ENCODE measurements around the gene SLC35E1.
"Not testable (repeated sequence)": the region's sequence is repeated elsewhere in the genome, so short reads cannot be mapped to it uniquely, and the experiment has no call there.

SLC35E1 gene

DNA sequence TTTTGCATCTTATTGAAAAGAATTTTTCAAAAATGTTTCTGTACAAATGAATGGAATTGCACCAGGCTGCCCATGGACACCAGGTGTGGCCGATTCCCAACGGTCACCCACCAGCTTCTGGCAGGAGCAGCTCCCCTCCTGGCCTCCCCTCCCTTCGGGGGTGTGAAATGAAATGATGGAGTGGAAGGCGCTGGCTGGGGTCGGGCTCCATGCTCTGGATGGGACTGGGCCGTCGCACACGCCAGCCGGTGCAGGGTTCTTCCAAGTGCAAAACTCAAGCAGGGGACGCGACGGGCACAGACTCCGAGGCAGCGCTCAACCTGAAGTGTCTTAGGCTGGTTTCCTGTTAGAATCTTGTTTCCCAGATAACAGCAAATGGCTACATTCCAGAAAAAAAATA lies 54.2 kb downstream of the SLC35E1 start:
- no peak overlapping the region for H3K27ac ChIP-seq (ENCODE audit: insufficient read depth, low read length, poor library complexity, severe bottlenecking)
- peaks cover 56% of the 10 kb centered on the region for H3K36me3 ChIP-seq (ENCODE audit: control insufficient read depth, insufficient read depth, low read length)
- H3K4me1 ChIP-seq (ENCODE audit: control insufficient read depth, insufficient read depth, low read length, poor library complexity, severe bottlenecking), result no peaks in the 10 kb centered on the region
- no peaks in the 10 kb centered on the region for H3K9me3 ChIP-seq (ENCODE audit: control insufficient read depth, low read length)
- no peak overlapping the region for H3K4me3 ChIP-seq (ENCODE audit: insufficient read depth, low read depth, low read length, poor library complexity, severe bottlenecking)
- DNase-seq, result no peak
- H3K27me3 ChIP-seq (replicated peaks; ENCODE audit: control insufficient read depth, insufficient read depth, low read length, poor library complexity, severe bottlenecking), result no peaks in the 10 kb centered on the region

- Histone ChIP-seq H3K4me3 (ENCODE audit: insufficient read depth, low read depth, low read length, poor library complexity, severe bottlenecking) (no peak overlapping the region), H3K36me3 (ENCODE audit: control insufficient read depth, insufficient read depth, low read length) (peaks cover 48% of the 10 kb centered on the region), H3K9me3 (ENCODE audit: control insufficient read depth, low read length) (no peaks in the 10 kb centered on the region)
These were observed 55.1 kb downstream of the SLC35E1 start for GRCh38 chr19:16516923-16517610.

DNA sequence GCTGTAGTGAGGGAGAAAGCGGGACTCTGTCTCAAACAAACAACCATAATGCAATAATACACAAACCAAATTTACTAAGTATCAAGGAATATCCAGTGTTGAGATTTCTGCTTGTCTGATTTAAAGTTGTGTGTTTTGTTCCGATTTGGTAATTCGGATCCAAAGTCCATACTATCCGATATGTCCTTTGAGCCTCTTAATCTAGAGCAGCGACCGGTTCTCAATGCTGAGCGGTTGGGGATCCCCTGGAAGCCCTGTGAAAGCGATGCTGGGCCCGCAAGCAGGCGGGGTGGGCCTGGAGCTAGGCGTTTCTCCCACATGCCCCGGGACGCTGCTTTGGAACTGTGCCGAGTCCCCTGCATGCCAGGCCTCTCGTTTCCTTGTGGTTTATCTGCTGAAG lies 55.8 kb downstream of the SLC35E1 start:
- H3K4me3 ChIP-seq (ENCODE audit: insufficient read depth, low read depth, low read length, poor library complexity, severe bottlenecking), result no peak overlapping the region
- H3K36me3 ChIP-seq (ENCODE audit: control insufficient read depth, insufficient read depth, low read length), result peaks cover 41% of the 10 kb centered on the region
- DNase-seq, result no peak
- H3K27me3 ChIP-seq (replicated peaks; ENCODE audit: control insufficient read depth, insufficient read depth, low read length, poor library complexity, severe bottlenecking), result no peaks in the 10 kb centered on the region
- no peaks in the 10 kb centered on the region for H3K4me1 ChIP-seq (ENCODE audit: control insufficient read depth, insufficient read depth, low read length, poor library complexity, severe bottlenecking)
- H3K9me3 ChIP-seq (ENCODE audit: control insufficient read depth, low read length), result no peaks in the 10 kb centered on the region
- no peak overlapping the region for H3K27ac ChIP-seq (ENCODE audit: insufficient read depth, low read length, poor library complexity, severe bottlenecking)

More at GRCh38 chr19:16516923-16517610, 55.1 kb downstream of the SLC35E1 start:
- Histone ChIP-seq H3K27ac (ENCODE audit: insufficient read depth, low read length, poor library complexity, severe bottlenecking) (no peak overlapping the region), H3K4me1 (ENCODE audit: control insufficient read depth, insufficient read depth, low read length, poor library complexity, severe bottlenecking) (no peaks in the 10 kb centered on the region), H3K27me3 (replicated peaks; ENCODE audit: control insufficient read depth, insufficient read depth, low read length, poor library complexity, severe bottlenecking) (no peaks in the 10 kb centered on the region)
- DNase-seq, result no peak

DNA sequence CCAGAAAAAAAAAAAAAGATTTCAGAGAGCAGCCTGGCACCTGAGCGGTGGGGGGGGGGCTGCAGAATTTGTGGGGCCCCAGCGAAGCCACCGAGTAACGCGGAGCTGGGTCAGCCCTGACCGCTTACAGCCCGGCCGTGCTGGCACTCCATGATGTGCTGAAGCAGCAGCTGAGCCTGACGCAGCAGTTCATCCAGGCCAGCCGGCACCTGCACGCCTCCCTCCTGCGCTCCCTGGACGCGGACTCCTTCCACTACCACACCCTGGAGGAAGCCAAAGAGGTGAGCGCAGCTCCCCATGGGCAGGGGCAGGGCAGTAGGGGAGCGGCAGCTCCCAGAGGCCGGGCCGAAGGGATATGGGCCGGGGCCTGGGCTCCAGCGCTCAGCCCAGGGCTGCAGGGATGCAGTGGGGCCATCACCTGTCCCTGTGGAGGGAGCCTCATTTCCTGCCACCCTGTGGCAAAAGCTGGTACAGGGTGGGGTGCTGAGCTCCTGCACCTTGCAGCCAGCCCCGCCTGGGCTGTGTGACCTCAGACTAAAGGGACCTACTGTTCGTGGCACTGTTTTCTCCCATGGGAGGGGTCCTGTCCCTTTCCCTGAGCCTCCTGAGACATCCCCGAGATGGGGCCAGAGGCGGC lies 57.7 kb downstream of the SLC35E1 start:
- Histone ChIP-seq H3K4me1 (ENCODE audit: control insufficient read depth, insufficient read depth, low read length, poor library complexity, severe bottlenecking) (no peaks in the 10 kb centered on the region), H3K27ac (ENCODE audit: insufficient read depth, low read length, poor library complexity, severe bottlenecking) (no peak overlapping the region), H3K27me3 (replicated peaks; ENCODE audit: control insufficient read depth, insufficient read depth, low read length, poor library complexity, severe bottlenecking) (no peaks in the 10 kb centered on the region), H3K4me3 (ENCODE audit: insufficient read depth, low read depth, low read length, poor library complexity, severe bottlenecking) (no peak overlapping the region), H3K9me3 (ENCODE audit: control insufficient read depth, low read length) (no peaks in the 10 kb centered on the region), H3K36me3 (ENCODE audit: control insufficient read depth, insufficient read depth, low read length) (peaks cover 22% of the 10 kb centered on the region)
- no peak for DNase-seq

GRCh38 chr19:16512611-16513010 lies 59.6 kb downstream of the SLC35E1 start:
- not testable (repeated sequence) for H3K36me3 ChIP-seq (ENCODE audit: control insufficient read depth, insufficient read depth, low read length); H3K27ac ChIP-seq (ENCODE audit: insufficient read depth, low read length, poor library complexity, severe bottlenecking); H3K4me1 ChIP-seq (ENCODE audit: control insufficient read depth, insufficient read depth, low read length, poor library complexity, severe bottlenecking); DNase-seq; H3K9me3 ChIP-seq (ENCODE audit: control insufficient read depth, low read length); H3K27me3 ChIP-seq (replicated peaks; ENCODE audit: control insufficient read depth, insufficient read depth, low read length, poor library complexity, severe bottlenecking); H3K4me3 ChIP-seq (ENCODE audit: insufficient read depth, low read depth, low read length, poor library complexity, severe bottlenecking)

GRCh38 chr19:16509141-16510061 lies 62.8 kb downstream of the SLC35E1 start:
- no peaks in the 10 kb centered on the region for H3K27me3 ChIP-seq (replicated peaks; ENCODE audit: control insufficient read depth, insufficient read depth, low read length, poor library complexity, severe bottlenecking)
- H3K36me3 ChIP-seq (ENCODE audit: control insufficient read depth, insufficient read depth, low read length), result no peaks in the 10 kb centered on the region
- no peak overlapping the region for H3K4me3 ChIP-seq (ENCODE audit: insufficient read depth, low read depth, low read length, poor library complexity, severe bottlenecking)
- H3K27ac ChIP-seq (ENCODE audit: insufficient read depth, low read length, poor library complexity, severe bottlenecking), result no peak overlapping the region
- no peaks in the 10 kb centered on the region for H3K4me1 ChIP-seq (ENCODE audit: control insufficient read depth, insufficient read depth, low read length, poor library complexity, severe bottlenecking)
- no peak for DNase-seq
- no peaks in the 10 kb centered on the region for H3K9me3 ChIP-seq (ENCODE audit: control insufficient read depth, low read length)

- H3K36me3 ChIP-seq (ENCODE audit: control insufficient read depth, insufficient read depth, low read length), result no peaks in the 10 kb centered on the region
- no peaks in the 10 kb centered on the region for H3K9me3 ChIP-seq (ENCODE audit: control insufficient read depth, low read length)
- no peak overlapping the region for H3K27ac ChIP-seq (ENCODE audit: insufficient read depth, low read length, poor library complexity, severe bottlenecking)
- no peaks in the 10 kb centered on the region for H3K4me1 ChIP-seq (ENCODE audit: control insufficient read depth, insufficient read depth, low read length, poor library complexity, severe bottlenecking)
- no peak overlapping the region for H3K4me3 ChIP-seq (ENCODE audit: insufficient read depth, low read depth, low read length, poor library complexity, severe bottlenecking)
- DNase-seq, result no peak
- H3K27me3 ChIP-seq (replicated peaks; ENCODE audit: control insufficient read depth, insufficient read depth, low read length, poor library complexity, severe bottlenecking), result no peaks in the 10 kb centered on the region
These were observed 63.7 kb downstream of the SLC35E1 start for GRCh38 chr19:16508546-16508945.

DNA sequence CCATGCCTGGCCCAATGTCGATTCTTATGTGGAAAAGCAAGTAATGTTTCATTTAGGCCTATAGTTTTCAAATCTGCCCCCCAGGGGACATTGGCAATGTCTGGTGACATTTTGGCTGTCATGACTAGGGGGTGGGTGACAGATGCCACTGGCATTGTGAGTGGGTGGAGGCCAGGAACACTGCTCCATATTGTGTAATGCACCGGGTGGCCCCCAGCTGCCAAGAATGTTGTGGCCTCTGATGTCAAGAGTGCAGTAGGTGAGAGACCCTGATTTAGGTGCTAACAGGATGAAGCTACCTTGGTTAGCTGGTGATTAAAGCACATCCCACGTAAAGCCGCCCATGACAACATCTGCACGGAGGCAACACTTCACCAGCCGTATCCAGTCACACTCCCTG lies 65.3 kb downstream of the SLC35E1 start:
- no peaks in the 10 kb centered on the region for H3K27me3 ChIP-seq (replicated peaks; ENCODE audit: control insufficient read depth, insufficient read depth, low read length, poor library complexity, severe bottlenecking)
- DNase-seq, result no peak
- H3K36me3 ChIP-seq (ENCODE audit: control insufficient read depth, insufficient read depth, low read length), result no peaks in the 10 kb centered on the region
- H3K9me3 ChIP-seq (ENCODE audit: control insufficient read depth, low read length), result no peaks in the 10 kb centered on the region
- no peaks in the 10 kb centered on the region for H3K4me1 ChIP-seq (ENCODE audit: control insufficient read depth, insufficient read depth, low read length, poor library complexity, severe bottlenecking)
- no peak overlapping the region for H3K27ac ChIP-seq (ENCODE audit: insufficient read depth, low read length, poor library complexity, severe bottlenecking)
- H3K4me3 ChIP-seq (ENCODE audit: insufficient read depth, low read depth, low read length, poor library complexity, severe bottlenecking), result no peak overlapping the region

- not testable (repeated sequence) for H3K36me3 ChIP-seq (ENCODE audit: control insufficient read depth, insufficient read depth, low read length); DNase-seq; H3K9me3 ChIP-seq (ENCODE audit: control insufficient read depth, low read length); H3K4me1 ChIP-seq (ENCODE audit: control insufficient read depth, insufficient read depth, low read length, poor library complexity, severe bottlenecking); H3K27me3 ChIP-seq (replicated peaks; ENCODE audit: control insufficient read depth, insufficient read depth, low read length, poor library complexity, severe bottlenecking); H3K27ac ChIP-seq (ENCODE audit: insufficient read depth, low read length, poor library complexity, severe bottlenecking); H3K4me3 ChIP-seq (ENCODE audit: insufficient read depth, low read depth, low read length, poor library complexity, severe bottlenecking)
These were observed 66.1 kb downstream of the SLC35E1 start for GRCh38 chr19:16506161-16506560.

- no peaks in the 10 kb centered on the region for H3K27me3 ChIP-seq (replicated peaks; ENCODE audit: control insufficient read depth, insufficient read depth, low read length, poor library complexity, severe bottlenecking)
- no peaks in the 10 kb centered on the region for H3K4me1 ChIP-seq (ENCODE audit: control insufficient read depth, insufficient read depth, low read length, poor library complexity, severe bottlenecking)
- no peak overlapping the region for H3K27ac ChIP-seq (ENCODE audit: insufficient read depth, low read length, poor library complexity, severe bottlenecking)
- no peak overlapping the region for H3K4me3 ChIP-seq (ENCODE audit: insufficient read depth, low read depth, low read length, poor library complexity, severe bottlenecking)
- DNase-seq, result no peak
- no peaks in the 10 kb centered on the region for H3K36me3 ChIP-seq (ENCODE audit: control insufficient read depth, insufficient read depth, low read length)
- no peaks in the 10 kb centered on the region for H3K9me3 ChIP-seq (ENCODE audit: control insufficient read depth, low read length)
These were observed 67.9 kb downstream of the SLC35E1 start for GRCh38 chr19:16504271-16504670.

Data from effector memory CD4-positive, alpha-beta T cell (primary cell).